ENCODE data around the gene KRT84.

- TF ChIP-seq CTCF (conservative IDR thresholded peaks at IDR 0.05 in 1 of 2, IDR thresholded peaks at IDR 0.05 in 1 of 2; ENCODE audit: extremely low read depth in 1 of 2, insufficient read depth in 1 of 2, low read depth in 1 of 2, low read length in 2 of 2) (no peak), EZH2 (IDR thresholded peaks at IDR 0.05; ENCODE audit: borderline replicate concordance, low read length) (no peak)
Observed at GRCh38 chr12:52369809-52370208, 15.6 kb downstream of the KRT84 start.
